Erythroblast (primary cell): ENCODE results near the gene CPEB4.
A peak's percentile ranks its signal among the peaks of the same experiment; 100 is the strongest.

Source experiments
- DNase-seq, 2 experiments: peaks; one replicate each; lab custom pipeline; 2025; lab: John Stamatoyannopoulos, UW
- GATA1 ChIP-seq: IDR thresholded peaks from 2 replicates; pipeline ENCODE4 v1.6.1; 2011; ENCODE audit warnings: low read depth, mild to moderate bottlenecking, control low read depth, low read length, moderate library complexity
- POLR2A ChIP-seq: IDR thresholded peaks from 2 replicates; pipeline ENCODE4 v1.6.1; 2011; ENCODE audit warnings: mild to moderate bottlenecking, low read length

CPEB4 gene

GRCh38 chr5:173903396-173904140, 15.4 kb downstream of the CPEB4 start:
- no peak for DNase-seq
- no peak for TF ChIP-seq GATA1
- TF ChIP-seq POLR2A, result peak; percentile 33

DNA sequence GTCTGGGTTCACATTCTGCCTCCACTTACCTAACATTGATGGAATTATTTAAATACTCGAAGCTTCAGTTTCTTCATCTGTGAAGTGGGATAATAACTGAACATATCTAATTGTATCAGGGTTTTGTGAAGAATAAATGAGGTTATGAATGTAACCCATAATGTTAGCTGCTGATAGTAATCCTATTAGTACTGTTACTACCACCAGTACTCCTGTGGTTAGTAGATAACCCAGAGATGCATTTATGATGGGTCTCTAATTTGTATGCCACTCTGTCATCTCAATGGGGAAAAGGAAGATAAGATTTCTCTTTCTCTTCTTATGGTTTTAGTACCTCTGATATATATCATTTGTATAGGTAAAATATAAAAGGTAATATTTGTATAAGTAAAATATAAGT, 16.0 kb downstream of the CPEB4 start:
- TF ChIP-seq GATA1 (no peak), POLR2A (no peak)
- peak in 1 of 2 experiments; percentile 75 for DNase-seq

DNA sequence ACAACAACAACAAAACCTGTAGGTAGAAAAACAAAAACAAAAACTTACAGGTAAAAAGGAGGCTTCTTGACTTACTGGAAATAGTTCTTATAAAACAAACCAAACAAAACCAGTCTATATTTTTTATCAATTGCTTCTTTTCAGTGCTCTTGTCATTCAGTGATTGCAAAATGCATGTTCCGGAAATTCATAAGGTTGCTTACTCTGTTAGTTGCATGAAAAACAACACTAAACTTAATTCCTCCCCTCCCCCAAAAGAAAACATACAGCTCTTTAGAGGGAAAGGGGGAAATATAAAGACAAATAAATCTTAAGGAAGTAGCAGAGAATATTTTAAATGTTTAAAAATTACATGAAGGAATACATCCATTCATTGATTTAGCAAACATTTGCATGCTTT, 19.1 kb downstream of the CPEB4 start:
- DNase-seq, result no peak
- no peak for TF ChIP-seq POLR2A
- no peak for TF ChIP-seq GATA1

GRCh38 chr5:173907686-173908371, 19.7 kb downstream of the CPEB4 start:
- TF ChIP-seq POLR2A, result peak; percentile 32
- no peak for TF ChIP-seq GATA1
- no peak for DNase-seq

- TF ChIP-seq POLR2A, result no peak
- no peak for TF ChIP-seq GATA1
- no peak for DNase-seq
These were observed 21.1 kb downstream of the CPEB4 start for GRCh38 chr5:173909199-173909598.

DNA sequence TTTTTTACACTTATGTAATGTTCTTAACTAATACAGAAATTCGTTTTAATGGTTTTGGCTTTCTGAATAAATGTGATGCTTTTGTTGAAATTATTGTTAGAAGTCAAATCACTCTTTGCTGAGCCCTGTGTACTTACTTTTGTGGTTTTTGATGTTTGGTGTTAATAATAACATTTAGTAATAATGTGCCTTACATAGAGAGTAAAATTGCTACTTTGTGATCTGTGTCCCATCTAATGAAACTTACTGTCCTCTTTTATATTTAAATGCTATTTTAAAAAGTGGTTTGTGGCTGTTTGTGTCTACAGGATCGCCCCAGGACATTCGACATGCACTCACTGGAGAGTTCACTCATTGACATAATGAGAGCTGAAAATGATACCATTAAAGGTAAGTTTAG, 22.1 kb downstream of the CPEB4 start:
- DNase-seq, result no peak
- TF ChIP-seq GATA1, result no peak
- TF ChIP-seq POLR2A, result no peak

DNA sequence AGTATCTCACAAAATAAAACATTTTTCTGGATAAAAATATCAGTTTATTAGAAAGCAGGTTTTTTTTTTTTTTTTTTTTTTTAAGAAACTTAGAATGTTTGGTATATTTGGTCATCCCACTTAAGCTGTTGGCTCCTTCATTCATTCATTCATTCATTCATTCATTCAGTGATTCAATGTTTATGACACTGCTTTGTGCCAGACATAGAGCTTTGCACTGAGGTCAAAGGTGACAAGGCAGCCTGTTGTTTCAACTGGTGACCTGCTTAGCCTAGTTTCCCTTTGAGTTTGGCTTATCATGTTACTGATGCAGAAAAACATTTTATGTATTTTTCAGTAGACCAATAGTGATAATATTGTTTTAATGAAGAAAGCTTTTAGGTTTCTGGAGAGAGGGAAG, 23.5 kb downstream of the CPEB4 start:
- DNase-seq, result no peak
- TF ChIP-seq GATA1 (no peak), POLR2A (no peak)

- TF ChIP-seq GATA1 (no peak), POLR2A (no peak)
- DNase-seq, result peak; percentile 24 to 73
These were observed 25.7 kb downstream of the CPEB4 start for GRCh38 chr5:173913686-173914321.

- DNase-seq, result peak in 1 of 2 experiments; percentile 11
- TF ChIP-seq GATA1 (no peak), POLR2A (no peak)
These were observed 27.3 kb downstream of the CPEB4 start for GRCh38 chr5:173915310-173916014.

DNA sequence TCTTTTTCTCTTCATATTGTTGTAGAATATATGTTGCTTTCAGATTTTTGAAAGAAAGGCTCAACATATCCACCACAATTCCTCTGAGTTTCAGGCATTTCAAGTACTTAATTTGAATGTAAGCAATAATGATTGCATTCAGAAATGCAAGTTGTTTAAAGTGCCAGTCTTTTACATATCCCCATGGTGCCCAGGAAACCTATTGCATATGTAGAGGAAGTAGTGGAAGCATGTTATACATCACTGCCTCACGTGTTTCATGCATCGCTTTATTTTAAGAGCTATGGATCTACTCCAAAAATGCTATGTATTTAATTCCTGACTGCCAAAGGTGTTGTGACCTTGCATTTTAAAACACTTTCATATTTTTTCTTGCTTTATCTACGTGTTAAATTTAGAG, 28.1 kb downstream of the CPEB4 start:
- TF ChIP-seq POLR2A, result no peak
- peak; percentile 10 to 36 for DNase-seq

DNA sequence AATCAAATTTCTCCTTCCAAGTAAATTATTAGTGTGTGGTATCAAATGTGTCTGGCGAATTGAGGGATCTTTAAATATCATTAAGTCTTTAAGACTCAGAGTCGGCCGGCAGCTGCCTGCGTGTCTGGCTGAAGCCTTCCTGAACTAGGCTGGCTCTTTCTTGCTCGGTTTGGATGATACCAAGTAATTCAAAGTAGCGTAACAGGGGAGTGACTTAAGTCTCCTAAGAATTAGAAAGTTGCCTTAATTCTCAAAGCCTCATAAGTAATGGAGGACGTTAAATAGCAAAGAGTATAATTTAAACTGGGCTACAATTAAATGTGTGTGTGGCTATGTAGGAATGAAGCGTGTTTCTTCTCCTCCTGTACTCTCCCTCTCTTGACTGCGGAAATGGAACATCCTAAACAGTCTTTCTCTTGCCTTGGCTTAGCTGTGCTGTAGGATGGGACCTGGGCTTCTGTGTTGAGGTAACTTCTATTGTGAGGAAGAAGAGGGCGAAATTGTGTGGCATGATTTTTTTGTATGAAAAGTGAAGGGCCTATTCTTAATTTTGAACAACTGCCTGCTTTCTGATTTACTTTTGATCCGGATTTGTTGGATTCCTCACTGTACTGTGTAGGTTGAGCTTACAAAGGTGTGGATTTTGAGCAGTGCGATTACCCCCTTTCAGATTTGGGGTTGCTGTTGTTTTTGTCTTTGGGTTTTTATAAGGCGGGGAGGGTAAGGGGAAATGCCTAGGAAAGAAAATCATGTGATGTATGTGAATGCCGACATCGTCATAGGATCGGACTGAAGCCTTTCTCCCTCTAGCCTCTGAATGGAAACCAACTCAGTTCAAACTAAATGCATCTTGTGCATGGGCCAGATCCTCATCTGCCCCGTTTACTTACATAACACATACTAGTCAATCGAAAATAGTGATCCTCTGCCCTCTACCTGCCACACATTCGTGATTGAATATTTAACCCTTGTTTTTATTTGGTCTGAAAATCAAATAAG, 29.9 kb downstream of the CPEB4 start:
- TF ChIP-seq GATA1, result no peak
- peak; percentile 70 for TF ChIP-seq POLR2A
- DNase-seq, result peak; percentile 84 to 87

GRCh38 chr5:173919443-173919842, 31.3 kb downstream of the CPEB4 start:
- TF ChIP-seq POLR2A (no peak), GATA1 (no peak)
- no peak for DNase-seq

DNA sequence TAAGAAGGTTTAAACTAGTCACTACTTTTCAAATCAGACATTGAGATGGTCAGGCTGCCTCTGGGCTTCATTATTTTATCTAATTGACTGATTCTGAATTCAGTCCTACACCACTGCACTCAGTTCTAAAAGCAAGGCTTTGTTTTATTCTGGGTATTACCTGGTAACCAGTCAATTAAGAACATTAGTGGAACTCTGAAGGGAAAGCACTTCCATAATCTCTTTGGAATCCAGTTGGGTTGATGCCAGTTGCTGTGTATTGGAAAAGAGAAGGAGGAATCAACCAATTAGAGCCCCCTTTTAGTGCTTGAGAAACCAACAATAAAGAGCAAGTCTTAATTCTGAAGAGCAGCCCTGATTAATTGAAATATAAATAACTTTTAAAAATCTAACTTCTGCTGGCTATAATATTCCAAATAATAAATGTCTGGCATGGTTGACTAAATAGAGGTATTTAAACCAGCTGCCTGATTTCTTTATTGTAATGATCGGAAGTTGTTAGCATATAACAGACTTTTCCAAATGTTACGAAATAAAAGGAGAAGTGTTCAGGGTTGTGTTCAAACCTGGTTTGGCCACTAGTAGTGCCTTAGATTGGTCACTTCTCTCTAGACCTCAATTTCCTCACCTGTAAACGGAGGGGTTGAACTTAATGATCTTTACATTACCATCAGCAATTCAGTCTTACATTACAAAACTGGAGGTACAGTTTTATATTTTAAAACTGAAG, 32.0 kb downstream of the CPEB4 start:
- TF ChIP-seq POLR2A, result no peak
- TF ChIP-seq GATA1, result no peak
- no peak for DNase-seq
